Hippocampal formation (tissue), 2 donors: ENCODE data around the gene C2CD2.
"Not testable (repeated sequence)": the region's sequence is repeated elsewhere in the genome, so short reads cannot be mapped to it uniquely, and the experiment has no call there.

ENCODE experiments used
- DNase-seq, 2 donors: peaks; one replicate each; lab custom pipeline; 2025; lab: John Stamatoyannopoulos, UW

The C2CD2 gene

DNA sequence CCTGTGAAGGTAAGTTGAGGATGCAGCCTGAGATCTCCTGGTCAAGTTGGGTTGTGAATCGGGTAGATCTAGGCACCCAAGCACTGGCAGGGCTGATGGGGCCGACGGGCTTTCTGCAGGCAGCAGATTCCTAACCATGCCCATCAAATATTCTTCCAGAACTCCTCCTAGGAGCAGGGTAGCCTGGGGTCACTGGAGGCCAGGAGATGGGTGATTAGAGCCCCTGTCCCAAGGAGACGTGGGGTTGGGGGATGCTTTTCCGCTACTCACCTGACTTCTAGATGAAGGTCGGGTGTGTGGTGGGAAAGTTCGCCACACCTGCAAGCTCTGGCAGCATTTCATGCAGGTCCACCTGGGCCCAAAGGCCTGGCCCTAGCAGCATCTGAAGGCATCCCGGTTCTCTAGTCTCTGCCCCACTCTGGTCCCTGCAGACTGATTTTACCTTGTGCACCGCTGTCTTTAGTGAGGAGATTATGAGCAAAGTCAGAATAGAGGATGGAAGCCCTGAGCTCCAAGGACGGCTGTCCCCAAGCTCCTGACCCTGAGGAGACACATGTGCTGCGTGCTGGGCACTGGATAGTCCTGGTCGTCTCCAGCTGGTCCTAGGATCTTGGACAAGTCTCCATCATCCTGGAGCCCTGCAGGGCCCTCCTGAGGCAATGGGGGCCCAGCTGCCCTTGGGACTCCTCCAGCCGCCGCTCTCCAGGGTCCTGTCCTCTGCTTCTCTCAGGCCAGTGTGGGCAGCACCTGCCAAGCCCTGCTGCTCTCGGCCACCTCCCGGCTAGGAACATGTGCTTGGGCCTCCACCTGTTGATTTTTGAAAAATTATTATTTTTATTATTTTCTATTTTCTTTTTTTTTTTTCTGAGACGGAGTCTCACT lies 21.8 kb upstream of the C2CD2 start:
- DNase-seq = no peak

- no peak for DNase-seq
Measured at GRCh38 chr21:41974752-41975053, 20.9 kb upstream of the C2CD2 start.

DNA sequence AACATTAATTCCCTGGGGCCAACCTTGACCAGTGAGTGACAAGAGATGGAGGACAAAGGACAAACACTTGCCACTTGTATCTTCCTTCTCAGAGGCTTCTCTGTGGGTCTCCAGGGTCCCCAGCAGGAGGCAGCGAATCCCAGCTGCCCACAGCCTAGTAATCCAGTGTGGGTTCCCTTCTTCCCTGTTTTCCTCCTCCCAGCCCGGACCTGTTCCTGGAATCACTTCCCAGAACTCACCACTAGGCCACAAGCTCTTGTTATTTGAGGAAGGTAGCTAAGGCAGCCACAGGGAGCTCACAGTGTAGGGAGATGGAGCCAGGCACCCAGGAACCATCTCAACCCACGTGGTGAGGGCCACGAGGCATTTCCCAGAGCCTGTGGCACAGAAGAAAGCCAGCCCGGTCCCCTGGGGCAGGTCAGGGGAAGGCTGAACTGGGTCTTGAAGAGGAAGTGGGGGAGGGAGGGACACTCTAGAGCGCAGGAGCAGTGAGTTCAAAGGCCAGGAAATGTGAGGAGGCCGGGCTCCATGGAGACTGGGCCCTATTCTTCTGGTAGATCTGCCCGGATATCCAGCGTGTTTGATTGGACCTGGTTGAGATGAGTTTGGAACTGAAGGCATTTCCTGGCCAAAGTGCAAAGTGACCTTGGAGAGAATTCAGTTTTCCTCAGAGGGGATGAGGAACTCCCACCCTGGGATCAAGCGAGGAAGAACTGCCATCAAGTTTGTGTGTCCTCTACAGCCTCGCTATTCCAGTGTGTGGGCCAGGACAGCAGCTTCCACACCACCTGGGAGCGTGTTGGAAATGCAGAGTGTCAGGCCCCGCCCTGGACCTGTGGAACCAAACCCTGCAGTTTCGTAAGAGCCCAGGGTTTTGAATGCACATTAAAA lies 20.3 kb upstream of the C2CD2 start:
- no peak for DNase-seq

GRCh38 chr21:41973427-41973831 lies 19.6 kb upstream of the C2CD2 start:
- no peak for DNase-seq

- DNase-seq = no peak
Measured at GRCh38 chr21:41972511-41973205, 18.8 kb upstream of the C2CD2 start.

- no peak for DNase-seq
Measured at GRCh38 chr21:41971891-41972290, 18.1 kb upstream of the C2CD2 start.

DNA sequence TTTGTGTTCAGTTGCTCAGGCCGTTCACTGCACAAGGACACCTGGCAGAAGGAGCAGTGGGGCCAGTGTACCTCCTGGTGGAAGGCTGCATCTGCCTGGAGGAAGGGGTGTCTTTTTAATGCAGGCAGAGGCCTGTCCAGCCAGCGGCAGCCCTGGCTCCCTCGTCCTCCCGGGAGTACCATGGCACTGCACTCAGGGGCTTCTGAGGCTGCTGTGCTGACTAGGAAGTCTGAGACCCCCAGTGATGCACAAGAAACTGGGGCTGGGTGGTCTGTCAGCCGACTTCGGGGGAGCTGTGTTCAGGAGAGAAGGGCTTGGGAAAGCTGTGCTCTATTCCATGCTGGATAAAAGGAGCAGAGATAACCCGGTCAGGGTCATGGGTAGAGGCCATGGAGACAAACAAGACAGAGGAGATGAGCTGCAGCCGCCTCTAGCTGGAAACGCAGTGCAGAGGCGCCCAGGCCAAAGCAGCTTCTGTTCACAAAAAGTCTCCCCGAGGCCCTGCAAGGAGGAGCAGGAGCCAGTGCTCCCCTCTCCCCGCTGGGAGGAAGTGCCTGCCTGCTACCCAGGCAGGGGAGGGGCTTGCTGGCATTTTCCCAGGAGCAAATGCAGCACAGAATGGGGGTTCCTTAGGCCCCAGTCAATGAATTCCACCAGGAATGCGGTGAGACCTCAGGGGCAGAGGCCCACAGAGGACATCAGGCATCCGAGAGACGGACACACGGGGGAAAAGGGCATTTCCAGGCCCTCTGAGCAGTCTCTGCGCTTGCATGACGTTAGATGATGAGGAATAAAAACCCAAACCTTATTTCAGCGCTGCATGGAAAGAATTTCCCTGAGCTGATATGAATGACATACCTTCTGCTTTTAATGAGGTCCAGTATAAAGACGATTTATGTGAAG lies 17.2 kb upstream of the C2CD2 start:
- DNase-seq = no peak

DNA sequence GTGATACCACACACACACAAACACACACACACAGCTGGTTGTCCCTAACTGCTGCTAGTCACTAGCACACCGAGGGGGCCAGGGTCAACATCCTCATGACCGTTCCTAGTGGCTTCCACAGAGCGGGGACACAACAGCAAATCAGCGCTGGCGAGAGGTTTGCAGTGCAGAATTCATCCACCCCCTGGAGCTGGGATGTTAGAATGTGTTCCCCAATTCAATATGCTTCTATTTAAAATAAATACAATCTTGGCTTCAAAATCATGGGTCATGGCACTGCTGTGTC lies 16.2 kb upstream of the C2CD2 start:
- DNase-seq = no peak

DNA sequence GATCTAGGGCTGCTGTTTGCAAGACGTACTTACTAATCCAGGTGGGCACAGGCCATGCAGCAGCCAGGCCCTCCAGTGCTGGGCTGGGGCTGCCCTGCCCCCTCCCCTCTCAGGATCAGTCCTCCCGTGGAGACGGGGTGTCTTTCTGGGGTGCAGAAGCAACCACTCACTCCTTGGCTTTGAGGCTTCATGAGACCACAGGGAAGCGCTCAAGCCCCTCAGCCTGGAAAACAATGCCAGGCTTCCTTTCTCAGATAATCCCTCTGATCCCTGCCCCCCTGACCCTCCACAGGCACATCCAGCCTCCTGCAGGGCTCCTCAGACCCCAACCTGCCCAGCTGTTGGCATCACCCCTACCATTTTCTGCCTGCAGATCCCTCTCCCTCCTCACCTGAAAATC lies 13.9 kb upstream of the C2CD2 start:
- DNase-seq = no peak

GRCh38 chr21:41966872-41967621 lies 13.2 kb upstream of the C2CD2 start:
- DNase-seq = no peak

DNA sequence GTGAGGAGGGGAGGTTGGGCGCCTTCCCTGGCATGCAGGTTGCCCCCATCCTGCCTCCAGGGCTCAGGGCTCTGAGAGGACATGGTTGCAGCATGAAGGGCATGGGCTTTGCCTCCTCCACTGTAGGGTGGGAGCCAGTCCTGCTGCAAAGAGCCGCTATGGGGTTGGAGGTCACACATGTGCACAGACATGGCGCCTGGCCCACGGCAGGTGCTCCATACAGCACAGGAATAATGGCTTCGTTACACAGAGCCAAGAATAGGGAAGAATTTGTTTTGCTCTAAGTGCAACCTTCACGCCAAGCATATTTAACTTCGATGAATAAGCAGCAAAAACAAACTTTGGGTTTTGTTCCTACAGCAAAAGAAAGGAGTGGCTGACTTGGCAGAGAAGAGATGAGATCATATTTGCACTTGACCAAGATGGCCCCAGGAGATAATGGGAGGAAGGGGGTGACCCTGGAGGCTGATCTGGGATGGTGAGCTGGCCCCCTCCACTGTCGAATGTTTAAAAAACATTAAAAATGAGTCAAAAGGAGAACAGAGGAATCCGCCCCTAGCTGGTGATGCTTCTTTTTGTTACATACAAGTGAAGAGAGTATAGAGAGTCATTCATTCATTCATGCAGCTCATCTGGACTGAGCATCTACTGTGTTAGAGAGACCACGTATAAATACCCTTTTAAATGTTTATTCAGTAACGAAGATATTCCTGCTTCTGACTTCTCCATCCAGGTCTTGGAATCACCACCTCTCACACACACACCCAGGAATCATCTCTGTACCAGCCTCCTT lies 12.4 kb upstream of the C2CD2 start:
- no peak for DNase-seq

DNA sequence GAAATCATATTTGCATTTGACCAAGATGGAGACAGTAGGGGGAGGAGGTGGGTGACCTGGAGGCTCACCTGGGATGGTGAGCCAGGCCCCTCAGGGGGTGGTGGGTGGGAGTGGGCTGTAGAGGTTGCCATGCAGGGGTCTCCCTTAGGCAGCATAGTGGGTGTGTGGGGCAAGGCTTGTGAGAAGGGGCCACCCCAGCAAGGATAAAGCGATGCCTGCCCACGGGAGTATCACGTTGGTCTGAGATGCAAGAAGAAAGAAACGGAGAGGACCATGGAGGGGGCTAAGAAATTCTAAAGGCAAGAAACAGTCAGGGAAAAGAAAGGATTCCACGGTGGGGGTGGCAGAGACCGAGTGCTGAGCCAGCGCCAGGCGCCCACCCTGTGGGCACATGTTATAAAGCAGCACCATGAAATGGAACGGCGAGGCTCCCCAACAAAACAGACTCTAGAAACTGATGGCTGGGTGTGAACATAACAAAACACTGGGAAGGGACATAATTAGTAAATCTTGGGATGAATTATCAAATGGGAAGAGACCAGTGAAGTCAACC lies 11.7 kb upstream of the C2CD2 start:
- DNase-seq = no peak

GRCh38 chr21:41965045-41965444 lies 11.2 kb upstream of the C2CD2 start:
- DNase-seq = no peak

DNA sequence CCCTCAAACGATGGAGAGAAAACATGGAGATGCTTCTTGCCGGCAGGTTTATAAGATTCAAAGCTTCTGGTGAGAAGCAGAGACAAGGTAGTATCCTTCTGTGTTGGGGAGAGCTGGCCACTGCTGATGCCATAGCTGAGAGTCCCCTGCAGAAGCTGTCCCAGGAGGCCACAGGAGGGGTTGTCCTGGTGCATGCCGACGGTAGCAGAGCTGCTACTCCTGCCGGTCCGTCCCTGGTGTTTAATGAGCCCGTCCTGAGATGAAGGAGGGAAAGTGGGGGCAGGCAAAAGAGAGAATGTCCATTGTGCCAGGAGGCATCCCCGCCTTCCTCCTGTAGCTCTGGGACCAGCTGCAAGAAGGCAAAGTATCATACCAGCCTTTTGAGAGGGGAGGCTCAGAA lies 10.4 kb upstream of the C2CD2 start:
- DNase-seq = no peak

DNA sequence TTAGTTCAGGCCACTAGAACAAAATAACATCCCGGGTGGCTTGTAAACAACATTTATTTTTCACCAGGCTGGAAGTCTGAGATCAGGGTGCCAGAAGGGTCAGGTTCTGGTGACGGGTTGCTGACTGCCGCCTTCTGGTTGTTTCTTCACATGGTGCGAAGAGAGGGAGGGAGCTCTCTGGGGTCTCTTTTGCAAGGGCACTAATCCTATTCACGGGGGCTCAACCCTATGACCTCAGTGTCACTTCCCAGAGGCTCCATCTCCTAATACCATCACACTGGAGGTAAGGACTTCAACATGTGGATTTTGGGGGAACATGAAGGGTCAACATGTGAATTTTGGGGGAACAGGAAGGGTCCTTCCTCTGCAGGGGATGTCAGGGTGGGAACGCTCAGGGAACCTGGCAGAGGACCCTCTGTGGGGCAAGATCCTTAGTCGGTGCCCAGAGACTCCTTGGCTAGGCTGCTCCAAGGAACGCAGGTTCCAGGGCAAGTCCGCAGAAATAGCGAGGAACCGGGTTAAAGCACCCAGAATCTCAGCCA lies 8.7 kb upstream of the C2CD2 start:
- DNase-seq = no peak

- DNase-seq = no peak
Measured at GRCh38 chr21:41961753-41962152, 7.9 kb upstream of the C2CD2 start.

DNA sequence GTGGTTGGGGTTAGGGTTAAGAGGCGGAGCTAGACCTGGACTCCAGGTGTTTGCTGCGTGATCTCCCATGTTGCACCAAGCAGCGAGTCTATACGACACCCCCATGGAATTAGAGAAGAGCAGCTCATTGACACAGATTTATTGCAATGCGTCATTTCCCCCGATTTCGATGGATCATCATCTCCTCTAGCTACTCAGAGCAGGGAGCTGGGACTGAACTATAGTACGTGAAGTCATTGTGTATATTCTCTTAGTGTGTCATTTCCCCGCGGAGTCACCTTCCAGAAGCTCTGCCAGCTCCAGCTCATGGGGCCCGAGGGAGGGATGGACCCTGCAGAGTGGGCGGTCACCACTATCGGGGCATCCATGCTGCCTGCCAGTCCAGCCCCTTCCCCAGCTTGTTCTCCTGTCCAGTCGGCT lies 7.5 kb upstream of the C2CD2 start:
- no peak for DNase-seq

- no peak for DNase-seq
Measured at GRCh38 chr21:41960386-41960785, 6.6 kb upstream of the C2CD2 start.

DNA sequence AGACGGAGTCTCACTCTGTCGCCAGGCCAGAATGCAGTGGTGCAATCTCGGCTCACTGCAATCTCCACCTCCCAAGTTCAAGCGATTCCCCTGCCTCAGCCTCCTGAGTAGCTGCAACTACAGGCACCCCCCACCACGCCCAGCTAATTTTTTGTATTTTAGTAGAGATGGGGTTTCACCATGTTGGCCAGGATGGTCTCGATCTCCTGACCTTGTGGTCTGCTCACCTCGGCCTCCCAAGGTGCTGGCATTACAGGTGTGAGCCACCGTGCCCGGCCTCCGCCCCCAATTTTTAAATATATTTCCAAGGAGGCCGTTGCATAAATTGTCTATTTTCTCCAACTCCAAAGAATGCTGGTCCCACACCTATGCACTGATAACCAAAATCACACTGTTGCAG lies 5.9 kb upstream of the C2CD2 start:
- DNase-seq = not testable (repeated sequence)
